ENCODE measurements around the gene FLRT2. TPM values are rescaled to one million over a fixed set of nuclear protein-coding genes. Genes with fewer than 3 reads are reported as not detected.

Gene FLRT2
- total RNA-seq, 1 experiment from 2014 or later, result not detected

- H3K4me3 Mint-ChIP-seq (ENCODE audit: low read depth, unreplicated experiment), result no peak overlapping the region
- no TSS peak for BruUV-seq (replicated peaks)
- H3K9me3 Mint-ChIP-seq (ENCODE audit: low read depth, unreplicated experiment), result peaks cover 14% of the 10 kb centered on the region
These were observed 17.5 kb upstream of the FLRT2 start for GRCh38 chr14:85512451-85512850.

DNA sequence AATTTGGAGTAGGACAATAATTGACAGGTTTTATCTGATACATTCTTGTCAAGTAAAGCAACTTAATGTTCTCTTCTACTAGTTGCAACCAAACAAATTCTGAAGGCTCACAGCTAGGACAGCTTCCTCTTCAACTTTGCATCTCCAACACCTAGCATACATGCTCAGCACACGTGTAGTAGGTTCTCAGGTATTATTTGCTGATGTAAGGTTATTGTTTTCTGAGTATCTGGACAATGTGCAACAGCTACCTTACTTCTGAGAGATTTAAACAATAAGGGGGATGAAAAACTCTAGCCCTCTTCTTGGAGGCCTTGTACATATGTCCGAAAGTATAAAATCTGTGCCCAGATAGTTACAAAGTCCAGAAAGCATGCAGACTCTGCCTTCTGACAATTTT lies 15.5 kb upstream of the FLRT2 start:
- no TSS peak for BruUV-seq (replicated peaks)
- TF ChIP-seq CTCF (IDR thresholded peaks at IDR 0.05; ENCODE audit: unreplicated experiment), result no peak
- DNase-seq, result no peak
- Mint-ChIP-seq H3K27ac (ENCODE audit: unreplicated experiment) (no peak overlapping the region), H3K27me3 (ENCODE audit: unreplicated experiment) (no peaks in the 10 kb centered on the region), H3K4me1 (ENCODE audit: low read depth, unreplicated experiment) (no peaks in the 10 kb centered on the region), H3K9me3 (ENCODE audit: low read depth, unreplicated experiment) (peaks cover 12% of the 10 kb centered on the region), H3K36me3 (ENCODE audit: insufficient read depth, unreplicated experiment) (no peaks in the 10 kb centered on the region), H3K4me3 (ENCODE audit: low read depth, unreplicated experiment) (no peak overlapping the region)
- CTCF ChIA-PET, result no interaction called here
- intact Hi-C loops (cut with micrococcal nuclease; ENCODE audit: unreplicated experiment), result no loop called here

More at GRCh38 chr14:85512451-85512850, 17.5 kb upstream of the FLRT2 start:
- CTCF ChIA-PET, result no interaction called here
- no peak for DNase-seq
- H3K27me3 Mint-ChIP-seq (ENCODE audit: unreplicated experiment), result no peaks in the 10 kb centered on the region
- no peak overlapping the region for H3K27ac Mint-ChIP-seq (ENCODE audit: unreplicated experiment)
- no peaks in the 10 kb centered on the region for H3K4me1 Mint-ChIP-seq (ENCODE audit: low read depth, unreplicated experiment)
- H3K36me3 Mint-ChIP-seq (ENCODE audit: insufficient read depth, unreplicated experiment), result no peaks in the 10 kb centered on the region
- intact Hi-C loops (cut with micrococcal nuclease; ENCODE audit: unreplicated experiment), result no loop called here
- TF ChIP-seq CTCF (IDR thresholded peaks at IDR 0.05; ENCODE audit: unreplicated experiment), result no peak

DNA sequence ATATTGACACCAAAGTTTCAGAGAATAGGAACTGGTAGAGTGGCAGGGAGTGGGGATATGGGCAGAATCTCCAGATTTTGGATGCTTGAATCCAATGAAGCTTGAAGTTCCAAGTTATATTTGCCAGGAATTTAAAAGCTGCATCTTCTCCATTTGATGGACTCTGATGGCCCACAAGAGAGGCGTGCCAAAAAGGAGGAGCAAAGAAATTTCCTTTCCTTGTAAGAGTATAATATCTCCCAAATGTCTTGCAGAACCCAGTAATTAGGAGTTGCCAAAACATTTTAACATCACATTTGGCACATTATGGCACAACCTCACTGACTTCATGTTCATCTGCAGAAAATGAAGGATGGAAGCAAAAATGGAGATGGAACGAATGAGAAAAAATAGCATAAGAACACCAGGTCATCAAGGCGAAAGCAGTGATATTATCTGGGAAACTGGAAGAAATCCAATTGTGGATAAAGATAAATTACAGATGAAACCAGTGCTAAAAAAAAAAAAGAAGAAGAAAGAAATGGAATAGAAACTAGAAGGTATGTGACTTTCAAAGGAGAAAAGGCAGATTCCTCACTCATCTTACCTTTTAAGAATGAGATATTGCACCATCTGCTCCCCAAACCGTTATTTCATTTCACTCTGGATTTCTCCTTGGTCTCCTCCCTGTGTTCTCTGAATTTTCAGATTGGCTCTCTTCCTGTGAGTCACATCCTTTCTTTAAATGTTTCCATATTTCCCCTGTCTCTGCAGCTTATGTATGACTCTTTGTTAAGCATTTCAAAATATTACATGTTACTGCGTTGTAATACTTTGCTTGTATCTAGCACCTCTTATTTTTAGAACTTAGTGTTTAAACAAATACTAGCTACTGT lies 13.5 kb upstream of the FLRT2 start:
- Mint-ChIP-seq H3K4me1 (ENCODE audit: low read depth, unreplicated experiment) (no peaks in the 10 kb centered on the region), H3K4me3 (ENCODE audit: low read depth, unreplicated experiment) (no peak overlapping the region), H3K27me3 (ENCODE audit: unreplicated experiment) (no peaks in the 10 kb centered on the region), H3K27ac (ENCODE audit: unreplicated experiment) (no peak overlapping the region), H3K36me3 (ENCODE audit: insufficient read depth, unreplicated experiment) (no peaks in the 10 kb centered on the region), H3K9me3 (ENCODE audit: low read depth, unreplicated experiment) (peaks cover 17% of the 10 kb centered on the region)
- intact Hi-C loops (cut with micrococcal nuclease; ENCODE audit: unreplicated experiment), result no loop called here
- CTCF ChIA-PET, result no interaction called here
- no peak for TF ChIP-seq CTCF (IDR thresholded peaks at IDR 0.05; ENCODE audit: unreplicated experiment)
- no peak for DNase-seq
- BruUV-seq (replicated peaks), result no TSS peak

DNA sequence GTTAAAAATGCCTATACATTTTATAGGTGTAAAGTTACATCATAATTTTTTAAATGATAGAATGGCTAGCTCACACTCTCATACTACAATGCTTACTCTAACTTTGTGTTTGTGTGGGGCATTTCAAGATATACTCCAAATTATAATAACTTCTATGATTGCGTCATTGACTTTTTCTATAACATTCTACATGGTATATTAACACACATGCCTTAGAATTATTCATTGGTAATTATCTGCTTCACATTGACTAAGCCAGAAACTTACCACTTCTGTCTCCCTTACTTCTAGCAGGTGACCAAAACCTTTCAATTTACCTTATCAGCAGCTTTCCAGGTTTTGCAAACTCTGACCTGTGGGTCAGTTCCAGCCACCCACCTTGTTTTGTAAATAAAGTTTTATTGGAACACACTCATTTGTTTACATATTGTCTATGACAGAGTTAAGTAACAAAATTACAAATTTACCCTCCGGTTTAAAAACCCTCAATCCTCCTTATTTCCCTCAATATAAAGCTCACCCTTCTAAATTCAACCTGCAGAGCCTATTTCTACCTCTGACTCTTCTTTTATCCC lies 12.7 kb upstream of the FLRT2 start:
- Mint-ChIP-seq H3K4me3 (ENCODE audit: low read depth, unreplicated experiment) (no peak overlapping the region), H3K27ac (ENCODE audit: unreplicated experiment) (no peak overlapping the region), H3K36me3 (ENCODE audit: insufficient read depth, unreplicated experiment) (no peaks in the 10 kb centered on the region), H3K9me3 (ENCODE audit: low read depth, unreplicated experiment) (peaks cover 15% of the 10 kb centered on the region), H3K4me1 (ENCODE audit: low read depth, unreplicated experiment) (no peaks in the 10 kb centered on the region), H3K27me3 (ENCODE audit: unreplicated experiment) (no peaks in the 10 kb centered on the region)
- intact Hi-C loops (cut with micrococcal nuclease; ENCODE audit: unreplicated experiment), result no loop called here
- TF ChIP-seq CTCF (IDR thresholded peaks at IDR 0.05; ENCODE audit: unreplicated experiment), result no peak
- CTCF ChIA-PET, result no interaction called here
- DNase-seq, result no peak
- BruUV-seq (replicated peaks), result no TSS peak
